Measurements from ENCODE around the gene DCUN1D4.

GRCh38 chr4:51943221-51943620 is 100.3 kb downstream of the DCUN1D4 start:
- TF ChIP-seq ZFP30 (CRISPR knock-in tag; IDR thresholded peaks at IDR 0.05) (no peak), ZFP3 (CRISPR knock-in tag; IDR thresholded peaks at IDR 0.05) (no peak), BACH2 (CRISPR knock-in tag; IDR thresholded peaks at IDR 0.05; ENCODE audit: borderline replicate concordance) (no peak), PPARA (CRISPR knock-in tag; IDR thresholded peaks at IDR 0.05; ENCODE audit: borderline replicate concordance) (no peak), ARNTL (CRISPR knock-in tag; IDR thresholded peaks at IDR 0.05; ENCODE audit: borderline replicate concordance, low read depth) (no peak)
